ENCODE data around the gene SNX12. TPM values are rescaled to one million over a fixed set of nuclear protein-coding genes. Genes with fewer than 3 reads are reported as not detected.

The SNX12 gene
- polyA plus RNA-seq, 2 of the 4 experiments (the other 2 are of a cell fraction) = 78.4 to 82.4 TPM

GRCh38 chrX:71099736-71100135 lies 31.6 kb upstream of the SNX12 start:
- H3K27ac ChIP-seq = no peak overlapping the region
- WGBS (ENCODE audit: missing lambda C conversion rate) = 61% methylated on average over 3 of the region's 4 CpGs
- no peak for FAIRE-seq
- H3K4me2 ChIP-seq = no peak overlapping the region
- no peaks in the 10 kb centered on the region for H3K9me3 ChIP-seq
- H3K4me3 ChIP-seq = no peak overlapping the region
- ATAC-seq = no peak
- POLR2A ChIA-PET = interaction anchor here (1.3 kb wide), 1 partner anchor 18 kb away, joined by 3 read pairs; the partner anchor contains the start of gene MED12
- peaks cover 6% of the 10 kb centered on the region; the same call in 2 of the 3 replicates for H3K4me1 ChIP-seq
- CTCF ChIA-PET = interaction anchor here (0.5 to 2.4 kb wide), 7 partner anchors 9 to 116 kb away, joined by 3 to 9 read pairs (median 4); partner anchors contain the start of genes IL2RG and MED12
- TF ChIP-seq FOSL2 (IDR thresholded peaks at IDR 0.05) (no peak), FOSL2 (CRISPR knock-in tag; IDR thresholded peaks at IDR 0.05) (no peak), JUN (IDR thresholded peaks at IDR 0.05) (no peak), EP300 (IDR thresholded peaks at IDR 0.05) (no peak), SMC3 (IDR thresholded peaks at IDR 0.05) (no peak), KDM1A (IDR thresholded peaks at IDR 0.05; ENCODE audit: low read depth) (no peak), GATA3 (IDR thresholded peaks at IDR 0.05; ENCODE audit: borderline replicate concordance) (no peak), RFX5 (IDR thresholded peaks at IDR 0.05) (no peak), CBX8 (IDR thresholded peaks at IDR 0.05) (no peak), CBX2 (IDR thresholded peaks at IDR 0.05; ENCODE audit: borderline replicate concordance, low read depth) (no peak), E2F6 (IDR thresholded peaks at IDR 0.05; ENCODE audit: borderline replicate concordance, low read depth) (no peak), TFCP2L1 (CRISPR knock-in tag; IDR thresholded peaks at IDR 0.05) (no peak), BHLHE40 (IDR thresholded peaks at IDR 0.05; ENCODE audit: low read depth, low read length) (no peak)
- TF ChIP-seq, protein P1, sequence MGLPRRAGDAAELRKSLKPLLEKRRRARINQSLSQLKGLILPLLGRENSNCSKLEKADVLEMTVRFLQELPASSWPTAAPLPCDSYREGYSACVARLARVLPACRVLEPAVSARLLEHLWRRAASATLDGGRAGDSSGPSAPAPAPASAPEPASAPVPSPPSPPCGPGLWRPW (IDR thresholded peaks at IDR 0.05) = no peak
- no peak for DNase-seq (ENCODE audit: low read depth in 1 of 2, low spot score in 1 of 2)

- no peak overlapping the region for H3K4me2 ChIP-seq
- TF ChIP-seq, protein P2, sequence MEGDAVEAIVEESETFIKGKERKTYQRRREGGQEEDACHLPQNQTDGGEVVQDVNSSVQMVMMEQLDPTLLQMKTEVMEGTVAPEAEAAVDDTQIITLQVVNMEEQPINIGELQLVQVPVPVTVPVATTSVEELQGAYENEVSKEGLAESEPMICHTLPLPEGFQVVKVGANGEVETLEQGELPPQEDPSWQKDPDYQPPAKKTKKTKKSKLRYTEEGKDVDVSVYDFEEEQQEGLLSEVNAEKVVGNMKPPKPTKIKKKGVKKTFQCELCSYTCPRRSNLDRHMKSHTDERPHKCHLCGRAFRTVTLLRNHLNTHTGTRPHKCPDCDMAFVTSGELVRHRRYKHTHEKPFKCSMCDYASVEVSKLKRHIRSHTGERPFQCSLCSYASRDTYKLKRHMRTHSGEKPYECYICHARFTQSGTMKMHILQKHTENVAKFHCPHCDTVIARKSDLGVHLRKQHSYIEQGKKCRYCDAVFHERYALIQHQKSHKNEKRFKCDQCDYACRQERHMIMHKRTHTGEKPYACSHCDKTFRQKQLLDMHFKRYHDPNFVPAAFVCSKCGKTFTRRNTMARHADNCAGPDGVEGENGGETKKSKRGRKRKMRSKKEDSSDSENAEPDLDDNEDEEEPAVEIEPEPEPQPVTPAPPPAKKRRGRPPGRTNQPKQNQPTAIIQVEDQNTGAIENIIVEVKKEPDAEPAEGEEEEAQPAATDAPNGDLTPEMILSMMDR (IDR thresholded peaks at IDR 0.05) = no peak
- TF ChIP-seq ELK1 (IDR thresholded peaks at IDR 0.05; ENCODE audit: low read depth, low read length) (no peak), ZFP36 (IDR thresholded peaks at IDR 0.05; ENCODE audit: borderline replicate concordance, partially characterized antibody) (no peak), CBX2 (IDR thresholded peaks at IDR 0.05; ENCODE audit: borderline replicate concordance, low read depth) (no peak), ZNF302 (CRISPR knock-in tag; IDR thresholded peaks at IDR 0.05) (no peak), TFCP2L1 (CRISPR knock-in tag; IDR thresholded peaks at IDR 0.05) (no peak)
- TF ChIP-seq, protein P3, sequence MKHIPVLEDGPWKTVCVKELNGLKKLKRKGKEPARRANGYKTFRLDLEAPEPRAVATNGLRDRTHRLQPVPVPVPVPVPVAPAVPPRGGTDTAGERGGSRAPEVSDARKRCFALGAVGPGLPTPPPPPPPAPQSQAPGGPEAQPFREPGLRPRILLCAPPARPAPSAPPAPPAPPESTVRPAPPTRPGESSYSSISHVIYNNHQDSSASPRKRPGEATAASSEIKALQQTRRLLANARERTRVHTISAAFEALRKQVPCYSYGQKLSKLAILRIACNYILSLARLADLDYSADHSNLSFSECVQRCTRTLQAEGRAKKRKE (CRISPR knock-in tag; IDR thresholded peaks at IDR 0.05; ENCODE audit: low read depth) = no peak
- 40% methylated on average over 5 of the region's 5 CpGs for WGBS (ENCODE audit: missing lambda C conversion rate)
- no peak overlapping the region for H3K27ac ChIP-seq
- ChIA-PET CTCF (interaction anchor here (0.5 to 2.4 kb wide), 6 partner anchors 8 to 115 kb away, joined by 3 to 9 read pairs (median 4); partner anchors contain the start of genes IL2RG and MED12), POLR2A (interaction anchor here (1.3 kb wide), 1 partner anchor 19 kb away, joined by 3 read pairs; the partner anchor contains the start of gene MED12)
- H3K9me3 ChIP-seq = no peaks in the 10 kb centered on the region
- ATAC-seq (no peak), DNase-seq (ENCODE audit: low read depth in 1 of 2, low spot score in 1 of 2) (no peak), FAIRE-seq (no peak)
- no peak overlapping the region for H3K4me3 ChIP-seq
- peaks cover 6% of the 10 kb centered on the region; the same call in 2 of the 3 replicates for H3K4me1 ChIP-seq
Measured at GRCh38 chrX:71098951-71099506, 30.9 kb upstream of the SNX12 start.

Data from A549 (cell line).